H9 (cell line): ENCODE data around the gene MAGEB4. TPM values are rescaled to one million over a fixed set of nuclear protein-coding genes. Genes with fewer than 3 reads are reported as not detected.

Experiments
- DNase-seq: peaks from one replicate; pipeline ENCODE4 v3.0.0-alpha.2; 2017
- H2AFZ ChIP-seq: one replicate; pipeline ENCODE4 v1.6.1; 2013; ENCODE audit warnings: mild to moderate bottlenecking, low read length, control low read depth, moderate library complexity
- H2AK5ac ChIP-seq: 2 replicates; pipeline ENCODE4 v1.6.1; 2013; ENCODE audit warnings: low read length, control low read depth, mixed read lengths; ENCODE audit not compliant: insufficient read length
- H2BK120ac ChIP-seq: one replicate; pipeline ENCODE4 v1.6.1; 2013; ENCODE audit warnings: low read depth, mild to moderate bottlenecking, low read length, control low read depth, inconsistent platforms; ENCODE audit not compliant: poor library complexity, severe bottlenecking
- H2BK12ac ChIP-seq: 2 replicates; pipeline ENCODE4 v1.6.1; 2013; ENCODE audit warnings: low read length, control low read depth, mixed read lengths, low read depth; ENCODE audit not compliant: insufficient read length
- H2BK15ac ChIP-seq: 2 replicates; pipeline ENCODE4 v1.6.1; 2013; ENCODE audit warnings: low read depth, low read length, control low read depth
- H2BK20ac ChIP-seq: one replicate; pipeline ENCODE4 v1.6.1; 2013; ENCODE audit warnings: low read depth, mild to moderate bottlenecking, low read length, control low read depth, inconsistent platforms; ENCODE audit not compliant: poor library complexity, severe bottlenecking
- H2BK5ac ChIP-seq: 2 replicates; pipeline ENCODE4 v1.6.1; 2013; ENCODE audit warnings: low read length, control low read depth, mixed read lengths; ENCODE audit not compliant: insufficient read length
- H3K14ac ChIP-seq: 2 replicates; pipeline ENCODE4 v1.6.1; 2013; ENCODE audit warnings: low read length, control low read depth; ENCODE audit not compliant: insufficient read depth
- H3K18ac ChIP-seq: 2 replicates; pipeline ENCODE4 v1.6.1; 2013; ENCODE audit warnings: low read depth, mild to moderate bottlenecking, mixed read lengths, low read length, control low read depth; ENCODE audit not compliant: insufficient read length
- H3K23ac ChIP-seq: 2 replicates; pipeline ENCODE4 v1.6.1; 2013; ENCODE audit warnings: low read length, control low read depth, mixed read lengths, low read depth; ENCODE audit not compliant: insufficient read length
- H3K23me2 ChIP-seq: 2 replicates; pipeline ENCODE4 v1.6.1; 2013; ENCODE audit warnings: low read depth, mild to moderate bottlenecking, mixed read lengths, low read length, control low read depth; ENCODE audit not compliant: insufficient read length, poor library complexity, severe bottlenecking
- H3K27ac ChIP-seq: 2 replicates; pipeline ENCODE4 v1.5.1; 2013; ENCODE audit warnings: low read length, control low read depth, mixed read lengths, low read depth; ENCODE audit not compliant: insufficient read length
- H3K27me3 ChIP-seq: 2 replicates; pipeline ENCODE4 v1.6.1; 2013; ENCODE audit warnings: low read length, control low read depth, inconsistent platforms; ENCODE audit not compliant: insufficient read depth
- H3K4ac ChIP-seq: 2 replicates; pipeline ENCODE4 v1.6.1; 2013; ENCODE audit warnings: low read depth, mild to moderate bottlenecking, control low read depth, inconsistent platforms, low read length, moderate library complexity
- H3K4me1 ChIP-seq: 2 replicates; pipeline ENCODE4 v1.6.1; 2013; ENCODE audit warnings: low read length, control low read depth, inconsistent platforms; ENCODE audit not compliant: insufficient read depth
- H3K4me2 ChIP-seq: 2 replicates; pipeline ENCODE4 v1.6.1; 2013; ENCODE audit warnings: low read length, control low read depth, mixed read lengths; ENCODE audit not compliant: insufficient read length, insufficient read depth
- H3K56ac ChIP-seq: 2 replicates; pipeline ENCODE4 v1.6.1; 2013; ENCODE audit warnings: low read depth, mild to moderate bottlenecking, mixed read lengths, low read length, control low read depth; ENCODE audit not compliant: insufficient read length
- H3K79me1 ChIP-seq: 2 replicates; pipeline ENCODE4 v1.6.1; 2013; ENCODE audit warnings: low read depth, mild to moderate bottlenecking, moderate library complexity, low read length, control low read depth, inconsistent platforms; ENCODE audit not compliant: insufficient read depth, poor library complexity, severe bottlenecking
- H3K79me2 ChIP-seq: 2 replicates; pipeline ENCODE4 v1.6.1; 2013; ENCODE audit warnings: low read length, control low read depth, inconsistent platforms; ENCODE audit not compliant: insufficient read depth
- H3K9ac ChIP-seq: 2 replicates; pipeline ENCODE4 v1.6.1; 2013; ENCODE audit warnings: low read length, control low read depth, mixed read lengths; ENCODE audit not compliant: insufficient read length; ENCODE audit errors: extremely low read depth
- H3K9me3 ChIP-seq: one replicate; pipeline ENCODE4 v1.6.1; 2013; ENCODE audit warnings: low read depth, low read length, inconsistent platforms; ENCODE audit not compliant: control insufficient read depth
- H3T11ph ChIP-seq: one replicate; pipeline ENCODE4 v1.6.1; 2013; ENCODE audit warnings: mild to moderate bottlenecking, low read length, control low read depth, inconsistent platforms
- H4K20me1 ChIP-seq: one replicate; pipeline ENCODE4 v1.6.1; 2013; ENCODE audit not compliant: control insufficient read depth, insufficient read length, insufficient read depth
- H4K5ac ChIP-seq: 2 replicates; pipeline ENCODE4 v1.6.1; 2013; ENCODE audit warnings: low read depth, mild to moderate bottlenecking, mixed read lengths, low read length, control low read depth; ENCODE audit not compliant: insufficient read length
- H4K8ac ChIP-seq: replicated peaks from 2 replicates; pipeline ENCODE4 v1.6.1; 2013; ENCODE audit warnings: low read length, control low read depth, mixed read lengths, low read depth; ENCODE audit not compliant: insufficient read length
- H4K91ac ChIP-seq: 2 replicates; pipeline ENCODE4 v1.6.1; 2013; ENCODE audit warnings: low read depth, mild to moderate bottlenecking, moderate library complexity, mixed read lengths, low read length, control low read depth; ENCODE audit not compliant: insufficient read length
- H3K27ac Mint-ChIP-seq, 3 experiments: 2 replicates in 2 of 3; 3 replicates in 1 of 3; pipeline ENCODE4 v1.8.0; 2020 to 2021; ENCODE audit warnings: mixed read lengths in 3 of 3, mild to moderate bottlenecking in 1 of 3, moderate library complexity in 1 of 3
- H3K27me3 Mint-ChIP-seq: 2 replicates; pipeline ENCODE4 v1.8.0; 2021; ENCODE audit warnings: low read depth, mild to moderate bottlenecking, moderate library complexity, mixed read lengths
- H3K36me3 Mint-ChIP-seq, 3 experiments: 2 replicates in 2 of 3; 3 replicates in 1 of 3; pipeline ENCODE4 v1.8.0; 2020 to 2021; ENCODE audit warnings: low read depth in 3 of 3, mixed read lengths in 3 of 3; ENCODE audit not compliant: insufficient read depth in 1 of 3
- H3K4me1 Mint-ChIP-seq, 2 experiments: 2 replicates each; pipeline ENCODE4 v1.8.0; 2020; ENCODE audit warnings: mixed read lengths in 2 of 2
- H3K4me3 Mint-ChIP-seq, 2 experiments: 2 replicates in 1 of 2; 3 replicates in 1 of 2; pipeline ENCODE4 v1.8.0; 2020 to 2021; ENCODE audit warnings: mild to moderate bottlenecking in 2 of 2, mixed read lengths in 2 of 2, moderate library complexity in 1 of 2
- H3K9me3 Mint-ChIP-seq, 2 experiments: 2 replicates in 1 of 2; 3 replicates in 1 of 2; pipeline ENCODE4 v1.8.0; 2020; ENCODE audit warnings: mild to moderate bottlenecking in 2 of 2, mixed read lengths in 2 of 2, moderate library complexity in 1 of 2
- WGBS: extraction: QIAGEN DNeasy Blood & Tissue Kit; methylation state at CpG from one replicate; pipeline ENCODE4 v1.1.7; 2013; ENCODE audit warnings: missing lambda C conversion rate, low lambda C conversion rate, mixed read lengths; ENCODE audit not compliant: insufficient read length; ENCODE audit errors: extremely low coverage; 5-methylcytosine and 5-hydroxymethylcytosine counted together
- total RNA-seq: library from RNA; stranded (reverse); gene quantifications from 2 replicates; pipeline ENCODE4 v1.2.1, GENCODE V29; 2021
- TF ChIP-seq, protein P1 (sequence below): fragments of 200-600 bp; sonication (generic); conservative IDR thresholded peaks from 3 replicates; pipeline ENCODE4 v1.8.0; 2021; ENCODE audit warnings: antibody characterized with exemption, mild to moderate bottlenecking

Gene MAGEB4
- total RNA-seq, 1 experiment from 2014 or later: 0.11 TPM

DNA sequence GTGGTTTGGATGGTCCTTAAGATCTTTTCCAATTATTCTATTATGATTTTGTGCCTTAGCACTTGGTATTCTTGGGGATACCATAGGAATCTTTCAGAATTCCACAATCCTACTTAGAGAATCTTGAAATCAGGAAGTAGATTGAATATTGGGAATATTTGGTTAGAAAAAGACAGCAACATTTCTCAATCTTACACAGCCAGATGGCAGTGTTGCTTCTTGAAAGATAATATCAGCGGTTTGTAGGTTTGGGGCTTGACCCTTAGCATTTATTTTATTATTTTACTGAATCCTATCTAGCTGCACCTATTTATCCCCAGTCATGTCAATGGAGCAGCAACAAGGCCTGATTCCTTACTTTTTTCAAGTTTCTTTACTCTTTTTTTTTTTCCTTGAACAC is 33.7 kb downstream of the MAGEB4 start:
- Mint-ChIP-seq H3K27me3 (no peaks in the 10 kb centered on the region), H3K4me3 (no peak overlapping the region), H3K4me1 (peaks cover 3% of the 10 kb centered on the region in 2 experiments; a peak in 2 of 4 replicates), H3K27ac (no peak overlapping the region), H3K36me3 (no peaks in the 10 kb centered on the region; a peak in 1 of 7 replicates), H3K9me3 (peaks cover 1 to 49% of the 10 kb centered on the region in 2 experiments; a peak in 4 of 5 replicates)
- Histone ChIP-seq H4K8ac (no peak overlapping the region), H3K4ac (no peak overlapping the region), H4K91ac (no peak overlapping the region), H4K5ac (no peak overlapping the region), H3T11ph (no peak overlapping the region), H3K56ac (no peak overlapping the region), H2BK12ac (no peak overlapping the region), H4K20me1 (no peaks in the 10 kb centered on the region), H2AFZ (no peak overlapping the region), H3K27ac (no peak overlapping the region), H2BK15ac (no peak overlapping the region), H3K4me1 (no peaks in the 10 kb centered on the region), H2AK5ac (no peak overlapping the region), H3K4me2 (no peak overlapping the region), H3K18ac (no peak overlapping the region), H2BK5ac (no peak overlapping the region), H2BK120ac (no peak overlapping the region), H3K23me2 (no peaks in the 10 kb centered on the region), H2BK20ac (no peak overlapping the region), H3K9ac (no peak overlapping the region), H3K79me2 (no peaks in the 10 kb centered on the region), H3K27me3 (no peaks in the 10 kb centered on the region), H3K79me1 (no peaks in the 10 kb centered on the region), H3K23ac (no peak overlapping the region), H3K9me3 (no peaks in the 10 kb centered on the region), H3K14ac (no peak overlapping the region)
- TF ChIP-seq, protein P1, sequence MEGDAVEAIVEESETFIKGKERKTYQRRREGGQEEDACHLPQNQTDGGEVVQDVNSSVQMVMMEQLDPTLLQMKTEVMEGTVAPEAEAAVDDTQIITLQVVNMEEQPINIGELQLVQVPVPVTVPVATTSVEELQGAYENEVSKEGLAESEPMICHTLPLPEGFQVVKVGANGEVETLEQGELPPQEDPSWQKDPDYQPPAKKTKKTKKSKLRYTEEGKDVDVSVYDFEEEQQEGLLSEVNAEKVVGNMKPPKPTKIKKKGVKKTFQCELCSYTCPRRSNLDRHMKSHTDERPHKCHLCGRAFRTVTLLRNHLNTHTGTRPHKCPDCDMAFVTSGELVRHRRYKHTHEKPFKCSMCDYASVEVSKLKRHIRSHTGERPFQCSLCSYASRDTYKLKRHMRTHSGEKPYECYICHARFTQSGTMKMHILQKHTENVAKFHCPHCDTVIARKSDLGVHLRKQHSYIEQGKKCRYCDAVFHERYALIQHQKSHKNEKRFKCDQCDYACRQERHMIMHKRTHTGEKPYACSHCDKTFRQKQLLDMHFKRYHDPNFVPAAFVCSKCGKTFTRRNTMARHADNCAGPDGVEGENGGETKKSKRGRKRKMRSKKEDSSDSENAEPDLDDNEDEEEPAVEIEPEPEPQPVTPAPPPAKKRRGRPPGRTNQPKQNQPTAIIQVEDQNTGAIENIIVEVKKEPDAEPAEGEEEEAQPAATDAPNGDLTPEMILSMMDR: peak; percentile 62
- no CpG with 5 or more reads among the region's 1 CpG for WGBS
- DNase-seq: no peak
